Activated CD4-positive, alpha-beta memory T cell treated with anti-CD3 and anti-CD28 coated beads for 36 hours (primary cell): ENCODE data around the gene TDRD1. TPM values are rescaled to one million over a fixed set of nuclear protein-coding genes. Genes with fewer than 3 reads are reported as not detected.

Experiments used
- CTCF ChIA-PET: fragments of 350-600 bp; sonication (Branson Sonifier 250); formaldehyde crosslinking; loops from one replicate; lab custom pipeline; 2021; ENCODE audit warnings: antibody characterized with exemption, inconsistent platforms; lab: Charles Lee
- POLR2A ChIA-PET: fragments of 350-600 bp; sonication (Branson Sonifier 250); formaldehyde crosslinking; loops from one replicate; lab custom pipeline; 2021; ENCODE audit warnings: antibody characterized with exemption; lab: Charles Lee
- DNase-seq: peaks from one replicate; pipeline ENCODE4 v3.0.0-alpha.2; 2020
- H3K27ac Mint-ChIP-seq: one replicate; pipeline ENCODE4 v1.8.0; 2021; ENCODE audit warnings: mixed read lengths
- H3K27me3 Mint-ChIP-seq: one replicate; pipeline ENCODE4 v1.8.0; 2021; ENCODE audit warnings: mixed read lengths
- H3K36me3 Mint-ChIP-seq: one replicate; pipeline ENCODE4 v1.8.0; 2021; ENCODE audit warnings: mixed read lengths
- H3K4me1 Mint-ChIP-seq: one replicate; pipeline ENCODE4 v1.8.0; 2021; ENCODE audit warnings: low read depth, mixed read lengths
- H3K4me3 Mint-ChIP-seq: one replicate; pipeline ENCODE4 v1.8.0; 2021; ENCODE audit warnings: mild to moderate bottlenecking, mixed read lengths
- H3K9me3 Mint-ChIP-seq: one replicate; pipeline ENCODE4 v1.8.0; 2021; ENCODE audit warnings: mixed read lengths
- intact Hi-C: fragments of 100-400 bp; cut with micrococcal nuclease; formaldehyde crosslinking; loops from one replicate; pipeline ENCODE4 v1.15.1; 2023
- total RNA-seq, 2 experiments: library from RNA; stranded (reverse); gene quantifications; one replicate each; pipeline ENCODE4 v1.2.3, GENCODE V29; 2021

Gene TDRD1
- total RNA-seq, 2 experiments from 2014 or later, result 0.76 to 0.90 TPM

DNA sequence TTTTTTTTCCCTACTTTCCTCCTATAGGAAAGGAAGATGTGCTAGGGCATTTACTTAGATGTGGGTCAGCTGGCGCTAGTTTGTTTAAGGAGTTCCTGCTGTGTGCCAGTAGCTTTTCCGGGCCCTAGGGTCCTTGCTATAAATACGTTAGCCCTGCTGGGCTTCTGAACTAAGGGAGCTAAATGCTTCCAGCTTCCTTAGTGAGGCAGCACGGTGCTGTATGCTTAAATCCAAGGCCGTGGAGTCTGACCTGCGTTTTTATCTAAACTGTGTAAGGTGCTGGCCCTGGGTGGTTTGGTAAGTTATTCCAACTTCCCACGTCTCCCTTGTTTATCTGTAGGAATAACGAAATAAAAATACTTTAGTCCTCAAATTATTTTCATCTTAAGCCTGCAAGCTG, 594 bp downstream of the TDRD1 start:
- Mint-ChIP-seq H3K27me3 (no peaks in the 10 kb centered on the region), H3K36me3 (no peaks in the 10 kb centered on the region), H3K4me3 (no peak overlapping the region), H3K9me3 (no peaks in the 10 kb centered on the region), H3K27ac (no peak overlapping the region), H3K4me1 (peaks cover 13% of the 10 kb centered on the region)
- POLR2A ChIA-PET, result no interaction called here
- no peak for DNase-seq
- intact Hi-C loops, result loop anchor here (10.0 kb wide), 1 partner anchor 1995 kb away; the partner anchor contains the start of gene GPAM
- CTCF ChIA-PET, result no interaction called here

DNA sequence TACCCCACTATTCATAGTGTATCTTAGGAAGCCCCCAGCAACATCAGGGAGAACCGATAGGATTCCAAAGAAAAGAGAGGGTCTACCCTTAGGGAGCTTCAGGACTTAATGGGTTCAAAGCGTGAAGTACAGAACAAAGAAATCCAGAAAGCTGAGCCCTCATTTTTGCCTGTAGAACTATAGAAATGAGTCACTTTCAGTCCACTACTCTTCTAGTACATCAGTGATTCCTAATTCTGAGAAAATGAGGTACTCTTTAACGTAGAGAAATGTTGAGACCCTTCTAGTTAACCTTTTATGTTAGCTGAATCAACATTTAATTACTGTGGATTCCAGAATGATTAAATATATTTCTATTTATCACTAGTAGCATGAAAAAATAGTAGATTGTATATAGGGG, 1.8 kb downstream of the TDRD1 start:
- Mint-ChIP-seq H3K4me3 (no peak overlapping the region), H3K27ac (no peak overlapping the region), H3K4me1 (peaks cover 5% of the 10 kb centered on the region), H3K27me3 (peaks cover 1% of the 10 kb centered on the region), H3K36me3 (no peaks in the 10 kb centered on the region), H3K9me3 (no peaks in the 10 kb centered on the region)
- ChIA-PET CTCF (no interaction called here), POLR2A (no interaction called here)
- DNase-seq, result no peak
- intact Hi-C loops, result no loop called here

DNA sequence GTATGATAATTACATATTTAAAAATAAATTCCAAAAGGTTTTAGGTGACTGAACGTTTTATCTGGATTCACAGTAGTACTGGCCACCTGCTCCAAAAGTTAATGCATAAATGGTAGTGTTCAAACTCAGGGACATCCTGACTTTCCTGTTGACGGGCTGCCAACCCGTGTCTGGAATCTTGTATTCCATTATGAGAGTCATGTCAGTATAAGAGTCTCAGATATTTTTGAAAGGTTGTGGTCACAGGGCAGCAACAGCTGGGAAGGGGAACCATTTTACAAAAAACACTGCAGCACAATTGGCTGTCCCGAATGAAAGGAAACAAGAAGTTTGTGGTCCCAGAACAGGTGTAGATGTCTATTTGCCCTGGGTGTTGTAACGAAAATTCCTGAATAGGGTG, 2.8 kb downstream of the TDRD1 start:
- no peaks in the 10 kb centered on the region for H3K36me3 Mint-ChIP-seq
- H3K27me3 Mint-ChIP-seq, result peaks cover 1% of the 10 kb centered on the region
- ChIA-PET POLR2A (no interaction called here), CTCF (no interaction called here)
- H3K4me3 Mint-ChIP-seq, result no peak overlapping the region
- no peak overlapping the region for H3K27ac Mint-ChIP-seq
- peaks cover 3% of the 10 kb centered on the region for H3K4me1 Mint-ChIP-seq
- no peak for DNase-seq
- no peaks in the 10 kb centered on the region for H3K9me3 Mint-ChIP-seq
- intact Hi-C loops, result no loop called here

DNA sequence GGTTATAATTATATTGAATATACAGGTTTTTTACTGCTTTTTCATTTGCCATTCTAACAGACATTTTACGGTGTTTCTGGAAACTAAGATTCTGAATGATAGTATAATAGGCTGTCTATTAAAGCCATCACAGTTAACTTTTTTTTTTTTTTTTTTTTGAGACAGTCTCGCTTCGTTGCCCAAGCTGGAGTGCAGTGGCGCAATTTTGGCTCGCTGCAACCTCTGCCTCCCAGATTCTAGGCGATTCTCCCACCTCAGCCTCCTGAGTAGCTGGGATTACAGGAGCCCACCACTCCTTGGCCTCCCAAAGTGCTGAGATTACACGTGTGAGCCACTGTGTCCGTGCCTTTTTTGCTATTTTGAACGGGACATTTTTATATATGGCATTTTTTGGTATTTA, 4.4 kb downstream of the TDRD1 start:
- Mint-ChIP-seq H3K27me3 (peaks cover 1% of the 10 kb centered on the region), H3K27ac (no peak overlapping the region), H3K36me3 (no peaks in the 10 kb centered on the region), H3K4me3 (no peak overlapping the region), H3K9me3 (no peaks in the 10 kb centered on the region), H3K4me1 (peaks cover 3% of the 10 kb centered on the region)
- POLR2A ChIA-PET, result no interaction called here
- intact Hi-C loops, result no loop called here
- CTCF ChIA-PET, result no interaction called here
- DNase-seq, result no peak

DNA sequence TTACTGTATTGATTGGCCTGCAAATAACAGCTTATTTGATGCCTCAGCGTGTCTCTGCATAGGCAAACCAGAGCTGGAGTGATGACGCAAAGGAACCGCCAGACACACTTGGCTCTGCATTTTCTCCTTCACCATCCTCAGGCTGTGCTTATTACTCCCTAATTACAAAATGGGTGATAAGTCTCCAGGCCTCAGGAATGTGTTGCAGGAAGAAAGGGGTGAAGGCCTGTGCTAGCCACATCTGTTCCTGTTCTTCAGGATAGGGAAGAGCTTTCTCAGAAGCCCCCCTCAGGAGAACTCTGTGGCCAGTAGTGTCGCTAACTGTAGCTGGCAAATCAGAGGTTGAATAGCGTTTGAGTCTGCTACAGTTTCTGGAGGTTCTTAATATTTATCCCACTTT, 5.1 kb downstream of the TDRD1 start:
- Mint-ChIP-seq H3K4me3 (no peak overlapping the region), H3K27me3 (peaks cover 1% of the 10 kb centered on the region), H3K36me3 (no peaks in the 10 kb centered on the region), H3K4me1 (peaks cover 3% of the 10 kb centered on the region), H3K9me3 (no peaks in the 10 kb centered on the region), H3K27ac (no peak overlapping the region)
- intact Hi-C loops, result no loop called here
- POLR2A ChIA-PET, result no interaction called here
- CTCF ChIA-PET, result interaction anchor here (0.7 kb wide), 1 partner anchor 120 kb away, joined by 3 read pairs; no protein-coding TSS in a partner anchor
- no peak for DNase-seq

DNA sequence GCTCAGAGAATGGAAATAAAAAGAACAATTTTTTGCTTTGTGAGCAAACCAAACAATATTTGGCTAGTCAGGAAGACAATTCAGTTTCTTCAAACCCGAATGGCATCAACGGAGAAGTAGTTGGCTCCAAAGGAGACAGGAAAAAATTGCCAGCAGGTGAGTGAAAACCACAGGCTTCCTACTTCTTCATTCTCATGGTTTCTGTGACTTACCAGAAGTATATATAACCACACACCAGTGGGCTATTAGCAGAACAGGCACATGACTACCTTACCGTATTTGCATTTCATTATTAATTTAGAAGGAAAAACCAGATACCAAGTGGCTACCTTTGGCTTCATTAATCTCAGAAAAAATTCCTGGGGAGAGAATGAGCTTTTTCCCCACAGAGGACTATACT, 8.8 kb downstream of the TDRD1 start:
- Mint-ChIP-seq H3K27ac (no peak overlapping the region), H3K9me3 (no peaks in the 10 kb centered on the region), H3K36me3 (no peaks in the 10 kb centered on the region), H3K4me1 (no peaks in the 10 kb centered on the region), H3K27me3 (peaks cover 4% of the 10 kb centered on the region), H3K4me3 (no peak overlapping the region)
- DNase-seq, result no peak
- ChIA-PET POLR2A (no interaction called here), CTCF (no interaction called here)
- intact Hi-C loops, result no loop called here

DNA sequence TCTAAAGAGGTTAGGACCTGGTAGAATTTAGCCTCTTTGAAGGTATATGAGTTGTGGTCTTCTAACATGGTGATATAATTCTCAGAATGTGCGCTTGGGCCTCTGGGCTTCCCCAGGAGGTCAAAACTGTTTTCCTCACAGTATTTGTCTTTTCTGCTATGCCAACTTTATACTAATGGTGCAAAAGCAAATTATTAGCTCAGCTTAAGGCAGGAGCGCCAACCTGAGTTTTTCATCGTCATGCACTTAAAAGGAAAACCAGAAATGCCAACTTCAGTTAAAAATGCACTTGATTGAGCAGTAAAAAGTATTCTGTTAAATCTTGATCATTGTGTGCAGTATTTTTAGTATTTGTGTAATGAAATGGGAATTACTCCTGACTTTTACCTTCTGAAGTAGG, 9.7 kb downstream of the TDRD1 start:
- intact Hi-C loops, result no loop called here
- H3K27ac Mint-ChIP-seq, result no peak overlapping the region
- H3K9me3 Mint-ChIP-seq, result no peaks in the 10 kb centered on the region
- H3K27me3 Mint-ChIP-seq, result peaks cover 8% of the 10 kb centered on the region
- no peaks in the 10 kb centered on the region for H3K4me1 Mint-ChIP-seq
- DNase-seq, result no peak
- H3K4me3 Mint-ChIP-seq, result no peak overlapping the region
- H3K36me3 Mint-ChIP-seq, result no peaks in the 10 kb centered on the region
- POLR2A ChIA-PET, result no interaction called here
- CTCF ChIA-PET, result no interaction called here

DNA sequence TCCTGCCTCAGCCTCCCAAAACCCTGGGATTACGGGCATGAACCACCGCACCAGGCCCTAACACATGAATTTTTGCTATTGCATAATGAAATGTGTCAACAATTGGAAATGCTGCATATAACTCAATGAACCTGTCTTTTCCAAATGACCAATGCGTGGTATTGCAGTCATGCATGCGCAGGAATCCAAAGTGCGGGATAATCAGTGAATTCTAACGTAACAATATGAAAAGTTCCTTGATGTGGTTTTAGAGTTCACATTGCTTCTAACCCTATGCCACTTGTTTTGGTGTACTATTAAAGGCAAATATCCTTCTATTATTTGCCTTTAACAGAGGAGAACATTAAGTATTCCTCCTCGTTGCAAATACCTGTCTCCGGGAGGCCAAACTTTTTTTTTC, 10.5 kb downstream of the TDRD1 start:
- Mint-ChIP-seq H3K27me3 (peaks cover 11% of the 10 kb centered on the region), H3K4me1 (no peaks in the 10 kb centered on the region), H3K36me3 (no peaks in the 10 kb centered on the region), H3K9me3 (no peaks in the 10 kb centered on the region), H3K27ac (no peak overlapping the region), H3K4me3 (no peak overlapping the region)
- no peak for DNase-seq
- CTCF ChIA-PET, result no interaction called here
- intact Hi-C loops, result no loop called here
- POLR2A ChIA-PET, result no interaction called here

DNA sequence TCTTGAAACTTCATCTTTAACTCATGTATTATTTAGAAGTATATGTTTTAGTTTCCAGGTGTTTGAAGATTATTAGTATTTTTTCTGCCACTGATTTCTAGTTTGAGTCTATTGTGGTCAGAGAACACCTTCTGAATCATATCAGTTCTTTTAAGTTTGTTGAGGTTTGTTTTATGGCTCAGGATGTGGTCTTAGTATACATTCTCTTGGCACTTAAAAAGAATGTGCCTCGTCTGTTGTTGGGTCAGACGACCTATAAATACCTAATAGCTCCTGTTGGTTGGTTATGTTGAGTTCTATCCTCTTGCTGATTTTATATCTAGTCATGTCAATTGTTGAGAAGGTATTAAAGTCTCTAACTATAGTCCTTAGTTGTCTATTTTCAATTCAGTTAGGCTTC, 15.9 kb downstream of the TDRD1 start:
- H3K4me1 Mint-ChIP-seq, result peaks cover 7% of the 10 kb centered on the region
- ChIA-PET CTCF (no interaction called here), POLR2A (no interaction called here)
- intact Hi-C loops, result no loop called here
- H3K9me3 Mint-ChIP-seq, result no peaks in the 10 kb centered on the region
- no peak overlapping the region for H3K27ac Mint-ChIP-seq
- no peak for DNase-seq
- H3K27me3 Mint-ChIP-seq, result peaks cover 28% of the 10 kb centered on the region
- no peaks in the 10 kb centered on the region for H3K36me3 Mint-ChIP-seq
- no peak overlapping the region for H3K4me3 Mint-ChIP-seq

DNA sequence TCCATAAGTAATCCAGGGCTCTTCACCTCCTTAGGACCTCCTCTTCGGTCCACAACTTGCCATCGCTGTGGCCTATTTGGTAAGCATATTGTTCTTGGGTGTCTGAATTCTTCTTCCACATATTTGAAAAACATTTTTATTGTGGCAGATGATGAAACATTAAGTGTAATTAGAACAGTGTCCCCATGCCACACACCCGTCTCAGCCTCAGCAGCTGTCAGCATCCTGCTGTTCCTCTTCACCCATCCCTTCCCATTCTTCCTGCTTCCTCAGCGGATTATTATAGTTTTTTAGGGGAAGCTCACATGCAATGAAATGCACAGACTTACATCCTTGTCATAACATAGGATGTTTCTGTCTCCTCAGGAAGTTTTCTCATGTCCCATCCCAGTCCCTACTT, 20.1 kb downstream of the TDRD1 start:
- Mint-ChIP-seq H3K36me3 (no peaks in the 10 kb centered on the region), H3K9me3 (no peaks in the 10 kb centered on the region), H3K27me3 (peaks cover 30% of the 10 kb centered on the region), H3K4me1 (peaks cover 7% of the 10 kb centered on the region), H3K4me3 (no peak overlapping the region), H3K27ac (no peak overlapping the region)
- intact Hi-C loops, result no loop called here
- ChIA-PET CTCF (no interaction called here), POLR2A (no interaction called here)
- no peak for DNase-seq

DNA sequence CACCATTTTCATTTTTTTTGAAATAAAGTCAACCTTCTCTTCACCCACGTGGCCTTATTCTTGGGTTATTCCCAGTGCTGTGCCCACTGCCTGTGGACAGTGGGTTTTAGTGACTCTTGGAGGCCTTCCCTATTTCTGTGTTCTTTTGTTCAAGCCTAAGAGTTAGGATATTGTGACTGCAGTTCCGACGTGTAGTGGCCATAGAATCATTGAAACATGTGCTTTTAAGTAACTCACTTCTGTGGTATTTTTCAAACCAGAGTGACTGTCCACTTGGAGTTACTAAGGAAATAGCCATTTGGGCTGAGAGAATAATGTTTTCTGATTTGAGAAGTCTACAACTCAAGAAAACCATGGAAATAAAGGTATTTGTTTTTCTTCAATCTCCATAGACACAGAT, 23.7 kb downstream of the TDRD1 start:
- CTCF ChIA-PET, result interaction anchor here (0.7 kb wide), 1 partner anchor 434 kb away, joined by 3 read pairs; no protein-coding TSS in a partner anchor
- POLR2A ChIA-PET, result no interaction called here
- Mint-ChIP-seq H3K27ac (no peak overlapping the region), H3K36me3 (no peaks in the 10 kb centered on the region), H3K4me3 (no peak overlapping the region), H3K27me3 (peaks cover 26% of the 10 kb centered on the region), H3K9me3 (no peaks in the 10 kb centered on the region), H3K4me1 (no peaks in the 10 kb centered on the region)
- no peak for DNase-seq
- intact Hi-C loops, result no loop called here

DNA sequence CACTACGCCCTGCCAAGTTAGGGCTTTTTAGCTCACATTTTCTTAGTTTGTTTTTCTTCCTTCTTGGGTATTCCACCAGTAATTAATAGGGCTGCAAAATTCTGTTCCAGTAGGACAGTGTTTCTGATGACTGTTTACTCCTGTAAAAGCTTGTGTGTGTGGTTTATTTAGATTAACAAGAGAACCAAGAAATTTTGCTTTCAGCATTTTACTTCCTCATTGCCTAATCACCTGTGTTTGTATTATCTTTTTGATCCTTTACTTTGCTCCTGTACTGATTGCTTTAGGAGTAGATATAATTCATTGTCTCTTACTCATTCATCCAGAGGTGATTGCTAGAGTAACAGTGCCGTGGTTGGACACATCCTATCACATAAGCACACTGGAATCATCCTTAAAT, 27.7 kb downstream of the TDRD1 start:
- Mint-ChIP-seq H3K27me3 (peaks cover 12% of the 10 kb centered on the region), H3K36me3 (no peaks in the 10 kb centered on the region), H3K4me1 (no peaks in the 10 kb centered on the region), H3K9me3 (no peaks in the 10 kb centered on the region), H3K27ac (no peak overlapping the region), H3K4me3 (no peak overlapping the region)
- POLR2A ChIA-PET, result no interaction called here
- intact Hi-C loops, result no loop called here
- no peak for DNase-seq
- CTCF ChIA-PET, result interaction anchor here (0.6 kb wide), 1 partner anchor 14 kb away, joined by 3 read pairs; no protein-coding TSS in a partner anchor

DNA sequence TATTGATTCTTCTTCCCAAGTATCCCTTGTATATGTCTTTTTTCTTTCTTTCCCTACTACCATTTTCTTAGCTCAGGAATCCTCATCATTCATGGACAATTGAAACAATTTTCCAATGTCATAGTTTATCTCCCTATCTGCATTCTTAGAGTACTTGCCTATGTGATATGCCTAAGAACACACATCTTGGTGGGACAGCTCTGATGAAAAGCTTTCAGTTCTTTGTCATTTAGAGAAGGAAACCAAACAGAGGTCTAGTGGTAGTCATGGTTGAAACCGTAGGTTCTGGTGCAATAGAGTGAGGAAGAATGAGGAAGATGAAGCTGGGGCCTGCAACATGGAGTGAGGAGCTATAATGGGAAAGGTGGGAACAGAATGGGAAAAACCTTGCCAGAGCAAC, 28.2 kb downstream of the TDRD1 start:
- H3K27me3 Mint-ChIP-seq, result peaks cover 11% of the 10 kb centered on the region
- no peak overlapping the region for H3K27ac Mint-ChIP-seq
- ChIA-PET POLR2A (no interaction called here), CTCF (interaction anchor here (0.6 kb wide), 1 partner anchor 14 kb away, joined by 3 read pairs; no protein-coding TSS in a partner anchor)
- intact Hi-C loops, result no loop called here
- DNase-seq, result no peak
- no peaks in the 10 kb centered on the region for H3K4me1 Mint-ChIP-seq
- H3K4me3 Mint-ChIP-seq, result no peak overlapping the region
- no peaks in the 10 kb centered on the region for H3K36me3 Mint-ChIP-seq
- no peaks in the 10 kb centered on the region for H3K9me3 Mint-ChIP-seq
